ENCODE results near the gene DUSP12. TPM values are rescaled to one million over a fixed set of nuclear protein-coding genes. Genes with fewer than 3 reads are reported as not detected.

DUSP12 gene, protein sequence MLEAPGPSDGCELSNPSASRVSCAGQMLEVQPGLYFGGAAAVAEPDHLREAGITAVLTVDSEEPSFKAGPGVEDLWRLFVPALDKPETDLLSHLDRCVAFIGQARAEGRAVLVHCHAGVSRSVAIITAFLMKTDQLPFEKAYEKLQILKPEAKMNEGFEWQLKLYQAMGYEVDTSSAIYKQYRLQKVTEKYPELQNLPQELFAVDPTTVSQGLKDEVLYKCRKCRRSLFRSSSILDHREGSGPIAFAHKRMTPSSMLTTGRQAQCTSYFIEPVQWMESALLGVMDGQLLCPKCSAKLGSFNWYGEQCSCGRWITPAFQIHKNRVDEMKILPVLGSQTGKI
- total RNA-seq: 10 to 100 TPM; 26.2 to 28.9 TPM
- polyA plus RNA-seq (2013, experiment 1 of 2): 38.1 TPM
- 33.2 TPM for polyA plus RNA-seq (2013, experiment 2 of 2)
- long read RNA-seq, experiment 1, transcript DUSP12-201 (6 exons, 1,270 nt): major isoform, 5 of 15 reads
- long read RNA-seq, experiment 1, partial matches to known transcripts: 6 of 15 reads
- long read RNA-seq, experiment 1, other reads (novel, unspliced or antisense): 3 of 15 reads
- long read RNA-seq, experiment 2, transcript DUSP12-201 (6 exons, 1,270 nt): major isoform, 12 of 43 reads
- long read RNA-seq, experiment 2, partial matches to known transcripts: 0 of 43 reads
- long read RNA-seq, experiment 2, other reads (novel, unspliced or antisense): 30 of 43 reads
- long read RNA-seq, experiment 3, transcript DUSP12-201 (6 exons, 1,270 nt): major isoform, 33 of 71 reads
- long read RNA-seq, experiment 3, partial matches to known transcripts: 1 of 71 reads
- long read RNA-seq, experiment 3, other reads (novel, unspliced or antisense): 37 of 71 reads
- long read RNA-seq, experiment 4, transcript DUSP12-201 (6 exons, 1,270 nt): major isoform, 32 of 71 reads
- long read RNA-seq, experiment 4, partial matches to known transcripts: 2 of 71 reads
- long read RNA-seq, experiment 4, other reads (novel, unspliced or antisense): 37 of 71 reads

DNA sequence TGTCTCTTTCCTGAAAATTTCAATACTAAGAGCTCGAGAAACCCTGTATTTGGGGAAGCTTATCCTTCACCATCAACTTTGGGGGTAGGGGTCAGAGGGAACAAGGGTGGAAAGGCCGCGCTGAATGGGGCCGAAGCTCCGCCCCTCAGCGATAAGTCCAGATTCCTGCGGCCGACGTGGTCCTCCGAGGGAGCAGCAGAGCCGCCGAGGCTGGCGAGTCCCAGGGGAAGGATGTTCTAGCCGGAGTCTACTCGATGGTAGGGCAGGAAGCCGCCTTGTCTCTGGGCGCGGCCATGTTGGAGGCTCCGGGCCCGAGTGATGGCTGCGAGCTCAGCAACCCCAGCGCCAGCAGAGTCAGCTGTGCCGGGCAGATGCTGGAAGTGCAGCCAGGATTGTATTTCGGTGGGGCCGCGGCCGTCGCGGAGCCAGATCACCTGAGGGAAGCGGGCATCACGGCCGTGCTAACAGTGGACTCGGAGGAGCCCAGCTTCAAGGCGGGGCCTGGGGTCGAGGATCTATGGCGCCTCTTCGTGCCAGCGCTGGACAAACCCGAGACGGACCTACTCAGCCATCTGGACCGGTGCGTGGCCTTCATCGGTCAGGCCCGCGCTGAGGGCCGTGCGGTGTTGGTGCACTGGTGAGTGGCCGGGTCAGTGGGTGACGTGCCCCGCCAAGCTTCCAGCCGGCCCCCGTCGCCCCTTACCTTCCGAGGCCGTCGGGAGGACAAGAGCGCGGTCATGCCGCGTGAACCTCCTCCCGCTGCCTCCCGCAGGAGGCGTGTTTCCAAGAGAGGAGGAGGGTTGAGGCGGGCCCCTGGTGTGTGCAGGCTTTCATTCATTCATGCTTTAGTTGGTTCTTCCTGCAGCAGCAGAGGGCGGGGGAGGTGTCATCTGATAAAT lies at the start of gene DUSP12:
TSS of gene DUSP12 (plus strand) at position 278 of the 899 bp plus-strand sequence. CDS start at position 294, 16 bp downstream.
- Mint-ChIP-seq H3K27me3 (ENCODE audit: insufficient read depth) (peaks cover 34% of the 10 kb centered on the region), H3K9me3 (peaks cover 2% of the 10 kb centered on the region), H3K4me3 (peak within 1 kb of the TSS; percentile 98), H3K36me3 (ENCODE audit: low read depth) (peaks cover 38% of the 10 kb centered on the region), H3K4me1 (peaks cover 12% of the 10 kb centered on the region), H3K27ac (peak within 1 kb of the TSS; percentile 99)
- peaks cover 11% of the 10 kb centered on the region for H3K9me3 ChIP-seq (ENCODE audit: control insufficient read depth, low read length)
- H3K4me3 ChIP-seq (ENCODE audit: low read length): peak within 1 kb of the TSS; percentile 86
- TF ChIP-seq, protein P1, sequence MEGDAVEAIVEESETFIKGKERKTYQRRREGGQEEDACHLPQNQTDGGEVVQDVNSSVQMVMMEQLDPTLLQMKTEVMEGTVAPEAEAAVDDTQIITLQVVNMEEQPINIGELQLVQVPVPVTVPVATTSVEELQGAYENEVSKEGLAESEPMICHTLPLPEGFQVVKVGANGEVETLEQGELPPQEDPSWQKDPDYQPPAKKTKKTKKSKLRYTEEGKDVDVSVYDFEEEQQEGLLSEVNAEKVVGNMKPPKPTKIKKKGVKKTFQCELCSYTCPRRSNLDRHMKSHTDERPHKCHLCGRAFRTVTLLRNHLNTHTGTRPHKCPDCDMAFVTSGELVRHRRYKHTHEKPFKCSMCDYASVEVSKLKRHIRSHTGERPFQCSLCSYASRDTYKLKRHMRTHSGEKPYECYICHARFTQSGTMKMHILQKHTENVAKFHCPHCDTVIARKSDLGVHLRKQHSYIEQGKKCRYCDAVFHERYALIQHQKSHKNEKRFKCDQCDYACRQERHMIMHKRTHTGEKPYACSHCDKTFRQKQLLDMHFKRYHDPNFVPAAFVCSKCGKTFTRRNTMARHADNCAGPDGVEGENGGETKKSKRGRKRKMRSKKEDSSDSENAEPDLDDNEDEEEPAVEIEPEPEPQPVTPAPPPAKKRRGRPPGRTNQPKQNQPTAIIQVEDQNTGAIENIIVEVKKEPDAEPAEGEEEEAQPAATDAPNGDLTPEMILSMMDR (conservative IDR thresholded peaks at IDR 0.05): peak; percentile 22
- no peaks in the 10 kb centered on the region for H3K4me1 ChIP-seq (ENCODE audit: control insufficient read depth, insufficient read depth, low read length)
- peaks cover 38% of the 10 kb centered on the region for H3K36me3 ChIP-seq (ENCODE audit: control insufficient read depth, insufficient read depth, low read length)
- peak within 1 kb of the TSS; percentile 96 for H3K27ac ChIP-seq (ENCODE audit: low read depth, low read length)
- H3K9ac ChIP-seq (ENCODE audit: extremely low read depth, low read length, poor library complexity, severe bottlenecking): peak within 1 kb of the TSS; percentile 93
- peaks cover 4% of the 10 kb centered on the region for H3K27me3 ChIP-seq (ENCODE audit: control insufficient read depth, insufficient read depth, low read length, poor library complexity, severe bottlenecking)
- peak; percentile 97 for DNase-seq
- 0% methylated on average over 33 to 65 of the region's 65 CpGs for WGBS, 2 experiments (ENCODE audit: insufficient coverage in 1 of 2, insufficient read length in 1 of 2)

DNA sequence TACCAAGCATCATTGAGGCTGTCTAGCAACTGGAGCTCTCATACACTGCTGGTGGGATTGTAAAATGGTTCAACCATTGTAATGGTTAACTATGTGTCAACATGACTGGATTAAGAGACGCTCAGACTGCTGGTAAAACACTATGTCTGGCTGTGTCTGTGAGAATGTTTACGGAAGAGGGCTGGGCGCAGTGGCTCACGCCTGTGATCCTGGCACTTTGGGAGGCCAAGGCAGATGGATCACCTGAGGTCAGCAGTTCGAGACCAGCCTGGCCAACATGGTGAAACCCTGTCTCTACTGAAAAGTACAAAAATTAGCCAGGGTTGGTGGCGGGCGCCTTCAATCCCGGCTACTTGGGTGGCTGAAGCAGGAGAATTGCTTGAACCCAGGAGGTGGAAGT lies 47.3 kb upstream of the DUSP12 start:
- Mint-ChIP-seq H3K4me1 (peaks cover 7% of the 10 kb centered on the region), H3K36me3 (ENCODE audit: low read depth) (no peaks in the 10 kb centered on the region), H3K9me3 (no peaks in the 10 kb centered on the region), H3K4me3 (no peak overlapping the region), H3K27ac (no peak overlapping the region), H3K27me3 (ENCODE audit: insufficient read depth) (peaks cover 9% of the 10 kb centered on the region)
- no peak overlapping the region for H3K4me3 ChIP-seq (ENCODE audit: low read length)
- TF ChIP-seq, protein P1 (conservative IDR thresholded peaks at IDR 0.05): no peak
- H3K4me1 ChIP-seq (ENCODE audit: control insufficient read depth, insufficient read depth, low read length): no peaks in the 10 kb centered on the region
- no peak overlapping the region for H3K27ac ChIP-seq (ENCODE audit: low read depth, low read length)
- 88 to 91% methylated on average over 6 to 8 of the region's 8 CpGs for whole genome bisulfite sequencing, 2 experiments (ENCODE audit: insufficient coverage in 1 of 2, insufficient read length in 1 of 2)
- H3K27me3 ChIP-seq (ENCODE audit: control insufficient read depth, insufficient read depth, low read length, poor library complexity, severe bottlenecking): no peaks in the 10 kb centered on the region
- H3K36me3 ChIP-seq (ENCODE audit: control insufficient read depth, insufficient read depth, low read length): no peaks in the 10 kb centered on the region
- no peak for DNase-seq
- H3K9ac ChIP-seq (ENCODE audit: extremely low read depth, low read length, poor library complexity, severe bottlenecking): no peak overlapping the region
- no peaks in the 10 kb centered on the region for H3K9me3 ChIP-seq (ENCODE audit: control insufficient read depth, low read length)

Data from endodermal cell (in vitro differentiated cells).